H9 (cell line): ENCODE data around the gene AMD1. TPM values are rescaled to one million over a fixed set of nuclear protein-coding genes. Genes with fewer than 3 reads are reported as not detected.

Source experiments
- DNase-seq: peaks from one replicate; pipeline ENCODE4 v3.0.0-alpha.2; 2017
- H2AFZ ChIP-seq: one replicate; pipeline ENCODE4 v1.6.1; 2013; ENCODE audit warnings: mild to moderate bottlenecking, low read length, control low read depth, moderate library complexity
- H2AK5ac ChIP-seq: 2 replicates; pipeline ENCODE4 v1.6.1; 2013; ENCODE audit warnings: low read length, control low read depth, mixed read lengths; ENCODE audit not compliant: insufficient read length
- H2BK120ac ChIP-seq: one replicate; pipeline ENCODE4 v1.6.1; 2013; ENCODE audit warnings: low read depth, mild to moderate bottlenecking, low read length, control low read depth, inconsistent platforms; ENCODE audit not compliant: poor library complexity, severe bottlenecking
- H2BK12ac ChIP-seq: 2 replicates; pipeline ENCODE4 v1.6.1; 2013; ENCODE audit warnings: low read length, control low read depth, mixed read lengths, low read depth; ENCODE audit not compliant: insufficient read length
- H2BK15ac ChIP-seq: 2 replicates; pipeline ENCODE4 v1.6.1; 2013; ENCODE audit warnings: low read depth, low read length, control low read depth
- H2BK20ac ChIP-seq: one replicate; pipeline ENCODE4 v1.6.1; 2013; ENCODE audit warnings: low read depth, mild to moderate bottlenecking, low read length, control low read depth, inconsistent platforms; ENCODE audit not compliant: poor library complexity, severe bottlenecking
- H2BK5ac ChIP-seq: 2 replicates; pipeline ENCODE4 v1.6.1; 2013; ENCODE audit warnings: low read length, control low read depth, mixed read lengths; ENCODE audit not compliant: insufficient read length
- H3K14ac ChIP-seq: 2 replicates; pipeline ENCODE4 v1.6.1; 2013; ENCODE audit warnings: low read length, control low read depth; ENCODE audit not compliant: insufficient read depth
- H3K18ac ChIP-seq: 2 replicates; pipeline ENCODE4 v1.6.1; 2013; ENCODE audit warnings: low read depth, mild to moderate bottlenecking, mixed read lengths, low read length, control low read depth; ENCODE audit not compliant: insufficient read length
- H3K23ac ChIP-seq: 2 replicates; pipeline ENCODE4 v1.6.1; 2013; ENCODE audit warnings: low read length, control low read depth, mixed read lengths, low read depth; ENCODE audit not compliant: insufficient read length
- H3K23me2 ChIP-seq: 2 replicates; pipeline ENCODE4 v1.6.1; 2013; ENCODE audit warnings: low read depth, mild to moderate bottlenecking, mixed read lengths, low read length, control low read depth; ENCODE audit not compliant: insufficient read length, poor library complexity, severe bottlenecking
- H3K27ac ChIP-seq: 2 replicates; pipeline ENCODE4 v1.5.1; 2013; ENCODE audit warnings: low read length, control low read depth, mixed read lengths, low read depth; ENCODE audit not compliant: insufficient read length
- H3K27me3 ChIP-seq: 2 replicates; pipeline ENCODE4 v1.6.1; 2013; ENCODE audit warnings: low read length, control low read depth, inconsistent platforms; ENCODE audit not compliant: insufficient read depth
- H3K4ac ChIP-seq: 2 replicates; pipeline ENCODE4 v1.6.1; 2013; ENCODE audit warnings: low read depth, mild to moderate bottlenecking, control low read depth, inconsistent platforms, low read length, moderate library complexity
- H3K4me1 ChIP-seq: 2 replicates; pipeline ENCODE4 v1.6.1; 2013; ENCODE audit warnings: low read length, control low read depth, inconsistent platforms; ENCODE audit not compliant: insufficient read depth
- H3K4me2 ChIP-seq: 2 replicates; pipeline ENCODE4 v1.6.1; 2013; ENCODE audit warnings: low read length, control low read depth, mixed read lengths; ENCODE audit not compliant: insufficient read length, insufficient read depth
- H3K56ac ChIP-seq: 2 replicates; pipeline ENCODE4 v1.6.1; 2013; ENCODE audit warnings: low read depth, mild to moderate bottlenecking, mixed read lengths, low read length, control low read depth; ENCODE audit not compliant: insufficient read length
- H3K79me1 ChIP-seq: 2 replicates; pipeline ENCODE4 v1.6.1; 2013; ENCODE audit warnings: low read depth, mild to moderate bottlenecking, moderate library complexity, low read length, control low read depth, inconsistent platforms; ENCODE audit not compliant: insufficient read depth, poor library complexity, severe bottlenecking
- H3K79me2 ChIP-seq: 2 replicates; pipeline ENCODE4 v1.6.1; 2013; ENCODE audit warnings: low read length, control low read depth, inconsistent platforms; ENCODE audit not compliant: insufficient read depth
- H3K9ac ChIP-seq: 2 replicates; pipeline ENCODE4 v1.6.1; 2013; ENCODE audit warnings: low read length, control low read depth, mixed read lengths; ENCODE audit not compliant: insufficient read length; ENCODE audit errors: extremely low read depth
- H3K9me3 ChIP-seq: one replicate; pipeline ENCODE4 v1.6.1; 2013; ENCODE audit warnings: low read depth, low read length, inconsistent platforms; ENCODE audit not compliant: control insufficient read depth
- H3T11ph ChIP-seq: one replicate; pipeline ENCODE4 v1.6.1; 2013; ENCODE audit warnings: mild to moderate bottlenecking, low read length, control low read depth, inconsistent platforms
- H4K20me1 ChIP-seq: one replicate; pipeline ENCODE4 v1.6.1; 2013; ENCODE audit not compliant: control insufficient read depth, insufficient read length, insufficient read depth
- H4K5ac ChIP-seq: 2 replicates; pipeline ENCODE4 v1.6.1; 2013; ENCODE audit warnings: low read depth, mild to moderate bottlenecking, mixed read lengths, low read length, control low read depth; ENCODE audit not compliant: insufficient read length
- H4K8ac ChIP-seq: replicated peaks from 2 replicates; pipeline ENCODE4 v1.6.1; 2013; ENCODE audit warnings: low read length, control low read depth, mixed read lengths, low read depth; ENCODE audit not compliant: insufficient read length
- H4K91ac ChIP-seq: 2 replicates; pipeline ENCODE4 v1.6.1; 2013; ENCODE audit warnings: low read depth, mild to moderate bottlenecking, moderate library complexity, mixed read lengths, low read length, control low read depth; ENCODE audit not compliant: insufficient read length
- H3K27ac Mint-ChIP-seq, 3 experiments: 2 replicates in 2 of 3; 3 replicates in 1 of 3; pipeline ENCODE4 v1.8.0; 2020 to 2021; ENCODE audit warnings: mixed read lengths in 3 of 3, mild to moderate bottlenecking in 1 of 3, moderate library complexity in 1 of 3
- H3K27me3 Mint-ChIP-seq: 2 replicates; pipeline ENCODE4 v1.8.0; 2021; ENCODE audit warnings: low read depth, mild to moderate bottlenecking, moderate library complexity, mixed read lengths
- H3K36me3 Mint-ChIP-seq, 3 experiments: 2 replicates in 2 of 3; 3 replicates in 1 of 3; pipeline ENCODE4 v1.8.0; 2020 to 2021; ENCODE audit warnings: low read depth in 3 of 3, mixed read lengths in 3 of 3; ENCODE audit not compliant: insufficient read depth in 1 of 3
- H3K4me1 Mint-ChIP-seq, 2 experiments: 2 replicates each; pipeline ENCODE4 v1.8.0; 2020; ENCODE audit warnings: mixed read lengths in 2 of 2
- H3K4me3 Mint-ChIP-seq, 2 experiments: 2 replicates in 1 of 2; 3 replicates in 1 of 2; pipeline ENCODE4 v1.8.0; 2020 to 2021; ENCODE audit warnings: mild to moderate bottlenecking in 2 of 2, mixed read lengths in 2 of 2, moderate library complexity in 1 of 2
- H3K9me3 Mint-ChIP-seq, 2 experiments: 2 replicates in 1 of 2; 3 replicates in 1 of 2; pipeline ENCODE4 v1.8.0; 2020; ENCODE audit warnings: mild to moderate bottlenecking in 2 of 2, mixed read lengths in 2 of 2, moderate library complexity in 1 of 2
- WGBS: extraction: QIAGEN DNeasy Blood & Tissue Kit; methylation state at CpG from one replicate; pipeline ENCODE4 v1.1.7; 2013; ENCODE audit warnings: missing lambda C conversion rate, low lambda C conversion rate, mixed read lengths; ENCODE audit not compliant: insufficient read length; ENCODE audit errors: extremely low coverage; 5-methylcytosine and 5-hydroxymethylcytosine counted together
- total RNA-seq: library from RNA; stranded (reverse); gene quantifications from 2 replicates; pipeline ENCODE4 v1.2.1, GENCODE V29; 2021
- TF ChIP-seq, protein P1 (sequence below): fragments of 200-600 bp; sonication (generic); conservative IDR thresholded peaks from 3 replicates; pipeline ENCODE4 v1.8.0; 2021; ENCODE audit warnings: antibody characterized with exemption, mild to moderate bottlenecking

AMD1 gene
- total RNA-seq, 1 experiment from 2014 or later = 162 TPM

DNA sequence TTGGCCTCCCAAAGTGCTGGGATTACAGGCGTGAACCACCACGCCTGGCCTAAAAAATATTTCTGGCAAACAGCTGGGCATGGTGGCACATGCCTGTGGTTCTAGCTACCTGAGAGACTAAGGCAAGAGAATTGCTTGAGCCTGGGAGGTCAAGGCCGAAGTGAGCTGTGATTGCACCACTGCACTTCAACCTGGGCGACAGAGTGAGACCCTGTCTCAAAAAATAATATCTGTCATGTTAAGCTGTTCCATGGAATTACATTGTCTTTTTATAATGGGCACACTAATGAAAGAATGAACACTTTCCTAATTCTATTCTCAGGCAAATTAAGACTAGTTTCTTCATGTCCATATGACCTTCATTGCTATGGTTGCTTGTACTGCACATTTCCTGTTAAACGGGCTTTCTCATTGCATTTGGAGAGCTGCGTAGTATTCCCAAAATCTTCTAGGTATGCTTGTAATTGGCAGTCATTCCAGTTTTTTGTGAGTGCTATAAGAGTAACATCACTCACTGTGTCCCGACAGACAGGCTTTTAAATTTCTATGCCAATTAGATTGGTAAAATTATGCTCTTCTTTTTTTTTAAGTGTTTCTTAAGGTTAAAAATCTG, 12.1 kb downstream of the AMD1 start:
- H4K5ac ChIP-seq = no peak overlapping the region
- no peak overlapping the region for H2BK15ac ChIP-seq
- H3K9me3 Mint-ChIP-seq = no peaks in the 10 kb centered on the region

More for the DNA sequence above, 12.1 kb downstream of the AMD1 start:
- Histone ChIP-seq H3T11ph (no peak overlapping the region), H3K79me2 (peaks cover 69% of the 10 kb centered on the region), H2BK12ac (no peak overlapping the region), H2AFZ (no peak overlapping the region), H4K8ac (no peak overlapping the region), H2BK20ac (no peak overlapping the region), H3K23ac (no peak overlapping the region), H3K4me1 (no peaks in the 10 kb centered on the region; the same call in 1 of the 2 replicates), H3K4me2 (no peak overlapping the region), H2BK120ac (no peak overlapping the region), H3K18ac (no peak overlapping the region), H2AK5ac (no peak overlapping the region), H3K23me2 (no peaks in the 10 kb centered on the region), H3K9ac (no peak overlapping the region), H4K91ac (no peak overlapping the region), H3K14ac (no peak overlapping the region), H3K56ac (no peak overlapping the region), H3K9me3 (no peaks in the 10 kb centered on the region), H3K27me3 (no peaks in the 10 kb centered on the region), H3K79me1 (peaks cover 7% of the 10 kb centered on the region), H3K27ac (no peak overlapping the region), H2BK5ac (no peak overlapping the region), H4K20me1 (no peaks in the 10 kb centered on the region), H3K4ac (no peak overlapping the region)
- peaks cover 29 to 35% of the 10 kb centered on the region in 2 experiments for H3K4me1 Mint-ChIP-seq
- WGBS = no CpG with 5 or more reads among the region's 7 CpGs
- H3K27me3 Mint-ChIP-seq = no peaks in the 10 kb centered on the region
- peak overlapping the region in 1 of 3 experiments; percentile 14; a peak in 1 of 7 replicates for H3K27ac Mint-ChIP-seq
- TF ChIP-seq, protein P1, sequence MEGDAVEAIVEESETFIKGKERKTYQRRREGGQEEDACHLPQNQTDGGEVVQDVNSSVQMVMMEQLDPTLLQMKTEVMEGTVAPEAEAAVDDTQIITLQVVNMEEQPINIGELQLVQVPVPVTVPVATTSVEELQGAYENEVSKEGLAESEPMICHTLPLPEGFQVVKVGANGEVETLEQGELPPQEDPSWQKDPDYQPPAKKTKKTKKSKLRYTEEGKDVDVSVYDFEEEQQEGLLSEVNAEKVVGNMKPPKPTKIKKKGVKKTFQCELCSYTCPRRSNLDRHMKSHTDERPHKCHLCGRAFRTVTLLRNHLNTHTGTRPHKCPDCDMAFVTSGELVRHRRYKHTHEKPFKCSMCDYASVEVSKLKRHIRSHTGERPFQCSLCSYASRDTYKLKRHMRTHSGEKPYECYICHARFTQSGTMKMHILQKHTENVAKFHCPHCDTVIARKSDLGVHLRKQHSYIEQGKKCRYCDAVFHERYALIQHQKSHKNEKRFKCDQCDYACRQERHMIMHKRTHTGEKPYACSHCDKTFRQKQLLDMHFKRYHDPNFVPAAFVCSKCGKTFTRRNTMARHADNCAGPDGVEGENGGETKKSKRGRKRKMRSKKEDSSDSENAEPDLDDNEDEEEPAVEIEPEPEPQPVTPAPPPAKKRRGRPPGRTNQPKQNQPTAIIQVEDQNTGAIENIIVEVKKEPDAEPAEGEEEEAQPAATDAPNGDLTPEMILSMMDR = no peak
- H3K36me3 Mint-ChIP-seq = peaks cover 13 to 44% (median 33%) of the 10 kb centered on the region in 3 experiments; a peak in 6 of 7 replicates
- no peak overlapping the region for H3K4me3 Mint-ChIP-seq
- DNase-seq = no peak
